ENCODE results near the gene POTEF.
"Not testable (repeated sequence)": the region's sequence is repeated elsewhere in the genome, so short reads cannot be mapped to it uniquely, and the experiment has no call there.

POTEF gene

GRCh38 chr2:130127726-130128125 is 1.3 kb downstream of the POTEF start:
- DNase-seq = not testable (repeated sequence)

GRCh38 chr2:130120924-130121323 is 8.1 kb downstream of the POTEF start:
- DNase-seq = not testable (repeated sequence)

GRCh38 chr2:130102597-130103363 is 26.2 kb downstream of the POTEF start:
- not testable (repeated sequence) for DNase-seq

- DNase-seq = not testable (repeated sequence)
Measured at GRCh38 chr2:130062645-130063044, 66.4 kb downstream of the POTEF start.

- DNase-seq = not testable (repeated sequence)
Measured at GRCh38 chr2:130059982-130060381, 69.0 kb downstream of the POTEF start.

GRCh38 chr2:130056336-130056735 is 72.7 kb downstream of the POTEF start:
- DNase-seq = not testable (repeated sequence)

GRCh38 chr2:130053217-130053911 is 75.7 kb downstream of the POTEF start:
- not testable (repeated sequence) for DNase-seq

- DNase-seq = not testable (repeated sequence)
Measured at GRCh38 chr2:130052376-130052775, 76.6 kb downstream of the POTEF start.

- DNase-seq = not testable (repeated sequence)
Measured at GRCh38 chr2:130048422-130048821, 80.6 kb downstream of the POTEF start.

- not testable (repeated sequence) for DNase-seq
Measured at GRCh38 chr2:130038265-130038603, 90.8 kb downstream of the POTEF start.

- not testable (repeated sequence) for DNase-seq
Measured at GRCh38 chr2:130025931-130026330, 103.1 kb downstream of the POTEF start.
